NCI-H345 treated with DMSO at 0.1 percent for 48 hours (cell line): Measurements from ENCODE around the gene NPHP3.

Source experiments
- DNase-seq: peaks from one replicate; lab custom pipeline; 2025; ENCODE audit not compliant: unreplicated experiment; lab: John Stamatoyannopoulos, UW

The NPHP3 gene

GRCh38 chr3:132694991-132695390, 27.2 kb downstream of the NPHP3 start:
- DNase-seq, result no peak

- no peak for DNase-seq
Measured at GRCh38 chr3:132690040-132690439, 32.2 kb downstream of the NPHP3 start.

GRCh38 chr3:132682201-132682600, 40.0 kb downstream of the NPHP3 start:
- no peak for DNase-seq

GRCh38 chr3:132681421-132681820, 40.8 kb downstream of the NPHP3 start:
- DNase-seq, result no peak

GRCh38 chr3:132679911-132680310, 42.3 kb downstream of the NPHP3 start:
- no peak for DNase-seq

GRCh38 chr3:132675408-132675807, 46.8 kb downstream of the NPHP3 start:
- DNase-seq, result no peak

GRCh38 chr3:132669256-132669777, 52.9 kb downstream of the NPHP3 start:
- DNase-seq, result no peak

GRCh38 chr3:132665230-132665745, 56.9 kb downstream of the NPHP3 start:
- DNase-seq, result no peak

- no peak for DNase-seq
Measured at GRCh38 chr3:132662212-132662611, 60.0 kb downstream of the NPHP3 start.

GRCh38 chr3:132661101-132661500, 61.1 kb downstream of the NPHP3 start:
- no peak for DNase-seq

GRCh38 chr3:132660811-132661070, 61.5 kb downstream of the NPHP3 start:
- no peak for DNase-seq

- peak; percentile 42 for DNase-seq
Measured at GRCh38 chr3:132660052-132660810, 62.0 kb downstream of the NPHP3 start, which contains the start of gene UBA5. Gene UBA5 (plus strand): TSS chr3:132660329. CDS start chr3:132660538, 209 bp downstream.

- DNase-seq, result peak; percentile 28
Measured at GRCh38 chr3:132659365-132660051, 62.7 kb downstream of the NPHP3 start, which contains the start of gene ACAD11. Gene ACAD11 (minus strand): TSS chr3:132659809. CDS start chr3:132659751, 58 bp downstream.

GRCh38 chr3:132659000-132659364, 63.2 kb downstream of the NPHP3 start:
- DNase-seq, result no peak

GRCh38 chr3:132657869-132658747, 64.1 kb downstream of the NPHP3 start:
- DNase-seq, result no peak

- DNase-seq, result no peak
Measured at GRCh38 chr3:132655471-132655870, 66.7 kb downstream of the NPHP3 start.

GRCh38 chr3:132654721-132655120, 67.5 kb downstream of the NPHP3 start:
- no peak for DNase-seq

GRCh38 chr3:132654190-132654589, 68.0 kb downstream of the NPHP3 start:
- DNase-seq, result no peak

GRCh38 chr3:132652640-132653270, 69.5 kb downstream of the NPHP3 start:
- DNase-seq, result no peak

GRCh38 chr3:132650153-132650552, 72.1 kb downstream of the NPHP3 start:
- no peak for DNase-seq

GRCh38 chr3:132645058-132645457, 77.2 kb downstream of the NPHP3 start:
- DNase-seq, result no peak
